GM23338 (cell line): ENCODE measurements around the gene SMAD3. TPM values are rescaled to one million over a fixed set of nuclear protein-coding genes. Genes with fewer than 3 reads are reported as not detected.

Experiments
- ATAC-seq: fragments of 200-7000 bp; cut with Tn5 transposase; 3 replicates; pipeline ENCODE4 v1.9.1; 2020
- DNase-seq: peaks from one replicate; pipeline ENCODE4 v3.0.0-alpha.2; 2015; ENCODE audit warnings: low spot score
- H2AFZ ChIP-seq: fragments of 200-600 bp; sonication (generic); 2 replicates; pipeline ENCODE4 v1.8.0; 2016; ENCODE audit warnings: antibody characterized with exemption, mild to moderate bottlenecking, moderate library complexity
- H3F3A ChIP-seq: fragments of 200-600 bp; sonication (generic); replicated peaks from 2 replicates; pipeline ENCODE4 v1.8.0; 2017; ENCODE audit warnings: antibody characterized with exemption, mixed run types, low read depth
- H3K27ac ChIP-seq: fragments of 200-600 bp; sonication (generic); 2 replicates; pipeline ENCODE4 v1.6.1; 2016; ENCODE audit warnings: low read depth
- H3K27me3 ChIP-seq: fragments of 200-600 bp; sonication (generic); 2 replicates; pipeline ENCODE4 v1.8.0; 2016; ENCODE audit warnings: mild to moderate bottlenecking, mixed run types, moderate library complexity; ENCODE audit not compliant: insufficient read depth
- H3K36me3 ChIP-seq: fragments of 200-600 bp; sonication (generic); 2 replicates; pipeline ENCODE4 v1.8.0; 2016; ENCODE audit warnings: mild to moderate bottlenecking; ENCODE audit not compliant: insufficient read depth
- H3K4me1 ChIP-seq: fragments of 200-600 bp; sonication (generic); 2 replicates; pipeline ENCODE4 v1.8.0; 2016; ENCODE audit warnings: mild to moderate bottlenecking, moderate library complexity; ENCODE audit not compliant: insufficient read depth
- H3K4me2 ChIP-seq: fragments of 200-600 bp; sonication (generic); 2 replicates; pipeline ENCODE4 v1.7.1; 2017; ENCODE audit warnings: mixed run types
- H3K4me3 ChIP-seq: fragments of 200-600 bp; sonication (generic); 2 replicates; pipeline ENCODE4 v1.6.1; 2016; ENCODE audit warnings: mixed run types
- H3K79me2 ChIP-seq: fragments of 200-600 bp; sonication (generic); replicated peaks from 2 replicates; pipeline ENCODE4 v1.8.0; 2017; ENCODE audit warnings: mild to moderate bottlenecking; ENCODE audit not compliant: insufficient read depth
- H3K9me2 ChIP-seq: fragments of 200-600 bp; sonication (generic); 2 replicates; pipeline ENCODE4 v1.8.0; 2017; ENCODE audit not compliant: insufficient read depth
- H4K20me1 ChIP-seq: fragments of 200-600 bp; sonication (generic); replicated peaks from 2 replicates; pipeline ENCODE4 v1.8.0; 2017; ENCODE audit warnings: mild to moderate bottlenecking; ENCODE audit not compliant: insufficient read depth
- H3K27ac Mint-ChIP-seq: 2 replicates; pipeline ENCODE4 v1.8.0; 2020; ENCODE audit warnings: inconsistent platforms, mild to moderate bottlenecking, moderate library complexity, mixed read lengths
- H3K27me3 Mint-ChIP-seq: 3 replicates; pipeline ENCODE4 v1.8.0; 2022; ENCODE audit warnings: low read depth, mild to moderate bottlenecking, moderate library complexity, mixed read lengths, inconsistent platforms; ENCODE audit not compliant: insufficient read depth, poor library complexity
- H3K36me3 Mint-ChIP-seq: 3 replicates; pipeline ENCODE4 v1.8.0; 2021; ENCODE audit warnings: low read depth, mild to moderate bottlenecking, inconsistent platforms, moderate library complexity, mixed read lengths
- H3K4me1 Mint-ChIP-seq: 3 replicates; pipeline ENCODE4 v1.8.0; 2020; ENCODE audit warnings: mild to moderate bottlenecking, inconsistent platforms, mixed read lengths
- H3K4me3 Mint-ChIP-seq: 3 replicates; pipeline ENCODE4 v1.8.0; 2021; ENCODE audit warnings: moderate library complexity, mild to moderate bottlenecking, inconsistent platforms, mixed read lengths
- H3K9me3 Mint-ChIP-seq: 3 replicates; pipeline ENCODE4 v1.8.0; 2020; ENCODE audit warnings: moderate library complexity, mild to moderate bottlenecking, inconsistent platforms, mixed read lengths
- ETS1 ChIP-seq: IDR thresholded peaks from 2 replicates; pipeline ENCODE4 v1.6.1; 2016; ENCODE audit warnings: antibody characterized with exemption
- EZH2 ChIP-seq: fragments of 200-600 bp; sonication (generic); IDR thresholded peaks from one replicate; pipeline ENCODE4 v1.8.0; 2017; ENCODE audit warnings: antibody characterized with exemption, mild to moderate bottlenecking, low read depth; ENCODE audit not compliant: unreplicated experiment
- EZH2phosphoT487 ChIP-seq: fragments of 200-600 bp; sonication (generic); IDR thresholded peaks from one replicate; pipeline ENCODE4 v1.8.1; 2018; ENCODE audit warnings: antibody characterized with exemption; ENCODE audit not compliant: unreplicated experiment
- JUNB ChIP-seq: IDR thresholded peaks from one replicate; pipeline ENCODE4 v1.6.1; 2016; ENCODE audit warnings: antibody characterized with exemption; ENCODE audit not compliant: unreplicated experiment
- NANOG ChIP-seq: IDR thresholded peaks from 2 replicates; pipeline ENCODE4 v1.6.1; 2016; ENCODE audit warnings: antibody characterized with exemption, borderline replicate concordance
- POLR2AphosphoS5 ChIP-seq: IDR thresholded peaks from 2 replicates; pipeline ENCODE4 v1.6.1; 2016; ENCODE audit warnings: antibody characterized with exemption, low read depth
- REST ChIP-seq: IDR thresholded peaks from one replicate; pipeline ENCODE4 v1.6.1; 2018; ENCODE audit warnings: antibody characterized with exemption; ENCODE audit not compliant: unreplicated experiment
- STAT1 ChIP-seq: IDR thresholded peaks from one replicate; pipeline ENCODE4 v1.6.1; 2016; ENCODE audit warnings: antibody characterized with exemption; ENCODE audit not compliant: unreplicated experiment
- ZNF114 ChIP-seq: fragments of 250-450 bp; sonication (Bioruptor Pico); IDR thresholded peaks from 2 replicates; pipeline ENCODE4 v1.5.0; 2020; ENCODE audit warnings: mild to moderate bottlenecking, moderate library complexity
- ZNF331 ChIP-seq: fragments of 250-450 bp; sonication (Bioruptor Pico); IDR thresholded peaks from 2 replicates; pipeline ENCODE4 v1.5.0; 2020; ENCODE audit warnings: low read depth, mild to moderate bottlenecking, moderate library complexity
- ZNF462 ChIP-seq: fragments of 250-450 bp; sonication (Bioruptor Pico); IDR thresholded peaks from 2 replicates; pipeline ENCODE4 v1.5.0; 2020; ENCODE audit warnings: mild to moderate bottlenecking, moderate library complexity
- polyA plus RNA-seq: library from polyadenylated mRNA; unstranded; fragments of >200 nt; fragmentation: Nextera tagmentation; extraction: Ambion mirVana; gene quantifications from 2 replicates; pipeline ENCODE4 v1.2.1, GENCODE V29; 2016
- total RNA-seq: library from RNA; depleted of rRNA; stranded (reverse); fragments of >200 nt; shearing (Covaris generic); gene quantifications from 2 replicates; pipeline ENCODE4 v1.2.3, GENCODE V29; 2014
- TF ChIP-seq, protein P1 (sequence below), 2 experiments: fragments of 200-600 bp in 1 of 2; sonication (generic) in 1 of 2; conservative IDR thresholded peaks; 2 replicates each; pipeline versions ENCODE4 v1.5.1 to v1.6.1; 2016 to 2017; ENCODE audit warnings: antibody characterized with exemption in 2 of 2, low read depth in 2 of 2, mild to moderate bottlenecking in 2 of 2, moderate library complexity in 1 of 2

Gene SMAD3
- total and polyA plus RNA-seq, 2 experiments from 2014 or later, result 4.9 to 11.6 TPM

- no peak for DNase-seq
- Histone ChIP-seq H3K79me2 (peaks cover 20% of the 10 kb centered on the region; the same call in 1 of the 2 replicates), H3K4me2 (no peak overlapping the region), H3K4me3 (no peak overlapping the region), H3K36me3 (no peaks in the 10 kb centered on the region), H3K4me1 (peaks cover 43% of the 10 kb centered on the region), H4K20me1 (no peaks in the 10 kb centered on the region; the same call in 1 of the 2 replicates), H3K9me2 (no peaks in the 10 kb centered on the region; the same call in 1 of the 2 replicates), H3K27me3 (no peaks in the 10 kb centered on the region), H3F3A (no peaks in the 10 kb centered on the region; the same call in 1 of the 2 replicates), H3K27ac (no peak overlapping the region), H2AFZ (no peak overlapping the region)
- Mint-ChIP-seq H3K27me3 (no peaks in the 10 kb centered on the region), H3K27ac (no peak overlapping the region), H3K4me3 (no peak overlapping the region), H3K4me1 (peaks cover 67% of the 10 kb centered on the region), H3K9me3 (no peaks in the 10 kb centered on the region), H3K36me3 (no peaks in the 10 kb centered on the region)
- TF ChIP-seq ETS1 (no peak), EZH2phosphoT487 (no peak), POLR2AphosphoS5 (no peak), ZNF331 (CRISPR knock-in tag) (no peak), REST (no peak), ZNF462 (CRISPR knock-in tag) (no peak), EZH2 (no peak), JUNB (no peak), STAT1 (no peak), NANOG (no peak), ZNF114 (CRISPR knock-in tag) (no peak)
- TF ChIP-seq, protein P1, sequence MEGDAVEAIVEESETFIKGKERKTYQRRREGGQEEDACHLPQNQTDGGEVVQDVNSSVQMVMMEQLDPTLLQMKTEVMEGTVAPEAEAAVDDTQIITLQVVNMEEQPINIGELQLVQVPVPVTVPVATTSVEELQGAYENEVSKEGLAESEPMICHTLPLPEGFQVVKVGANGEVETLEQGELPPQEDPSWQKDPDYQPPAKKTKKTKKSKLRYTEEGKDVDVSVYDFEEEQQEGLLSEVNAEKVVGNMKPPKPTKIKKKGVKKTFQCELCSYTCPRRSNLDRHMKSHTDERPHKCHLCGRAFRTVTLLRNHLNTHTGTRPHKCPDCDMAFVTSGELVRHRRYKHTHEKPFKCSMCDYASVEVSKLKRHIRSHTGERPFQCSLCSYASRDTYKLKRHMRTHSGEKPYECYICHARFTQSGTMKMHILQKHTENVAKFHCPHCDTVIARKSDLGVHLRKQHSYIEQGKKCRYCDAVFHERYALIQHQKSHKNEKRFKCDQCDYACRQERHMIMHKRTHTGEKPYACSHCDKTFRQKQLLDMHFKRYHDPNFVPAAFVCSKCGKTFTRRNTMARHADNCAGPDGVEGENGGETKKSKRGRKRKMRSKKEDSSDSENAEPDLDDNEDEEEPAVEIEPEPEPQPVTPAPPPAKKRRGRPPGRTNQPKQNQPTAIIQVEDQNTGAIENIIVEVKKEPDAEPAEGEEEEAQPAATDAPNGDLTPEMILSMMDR (conservative IDR thresholded peaks at IDR 0.05; ENCODE audit: low read depth in 2 of 2), result no peak
- no peak for ATAC-seq
Observed at GRCh38 chr15:67136802-67137201, 71.4 kb downstream of the SMAD3 start.
